Iris pigment epithelial cell (primary cell): ENCODE data around the gene LPIN3.

ENCODE experiments used
- DNase-seq: peaks from one replicate; pipeline ENCODE4 v3.0.0-alpha.2; 2011; ENCODE audit warnings: low read depth

Gene LPIN3

GRCh38 chr20:41365777-41366545, 25.3 kb downstream of the LPIN3 start:
- no peak for DNase-seq

DNA sequence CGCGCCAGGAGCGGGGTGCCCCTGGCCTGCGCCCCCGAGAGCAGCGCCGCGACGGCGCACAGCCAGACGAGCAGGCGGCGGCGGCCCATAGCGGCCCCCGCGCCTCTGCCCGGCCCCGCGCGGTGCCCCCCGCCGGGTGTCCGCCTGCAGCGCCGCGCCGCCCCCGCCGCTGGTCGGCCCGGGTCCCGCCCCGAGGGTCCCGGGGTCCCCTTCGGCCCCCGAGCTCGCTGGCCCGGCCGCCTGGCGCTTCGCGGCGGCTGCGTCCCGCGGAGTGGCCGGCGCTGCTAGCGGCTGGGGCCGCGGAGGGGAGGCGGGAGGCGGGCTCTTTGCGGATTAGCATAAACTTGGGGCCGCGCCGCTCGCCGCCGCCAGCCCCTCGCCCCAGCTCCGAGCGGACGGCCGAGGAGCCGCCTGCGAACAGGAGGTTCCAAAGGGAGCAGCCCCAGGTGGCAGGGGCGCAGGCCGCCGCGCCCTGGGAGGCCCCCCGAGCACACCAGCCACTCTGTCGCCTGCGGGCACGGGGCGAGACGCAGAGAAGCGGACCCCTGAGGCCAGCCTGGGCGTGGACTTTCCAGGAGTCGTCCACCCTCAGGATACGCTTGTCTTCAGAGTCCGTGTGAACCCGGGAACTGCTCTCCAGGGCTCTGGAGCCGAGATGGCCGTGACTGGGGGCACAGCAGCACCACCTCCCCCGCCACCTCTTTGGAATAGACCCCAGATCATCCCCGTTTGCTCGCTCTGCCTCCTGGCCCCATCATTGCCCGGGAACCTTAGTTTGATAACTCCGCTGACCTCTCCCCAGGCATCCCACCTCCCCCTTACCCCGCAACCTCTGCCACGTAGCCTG, 26.1 kb downstream of the LPIN3 start, which contains the start of gene EMILIN3:
TSS of gene EMILIN3 (minus strand) at position 273 of the 847 bp plus-strand sequence. CDS start at position 89, 184 bp downstream.
- DNase-seq, result no peak

- no peak for DNase-seq
Observed at GRCh38 chr20:41367393-41367695, 26.7 kb downstream of the LPIN3 start.

DNA sequence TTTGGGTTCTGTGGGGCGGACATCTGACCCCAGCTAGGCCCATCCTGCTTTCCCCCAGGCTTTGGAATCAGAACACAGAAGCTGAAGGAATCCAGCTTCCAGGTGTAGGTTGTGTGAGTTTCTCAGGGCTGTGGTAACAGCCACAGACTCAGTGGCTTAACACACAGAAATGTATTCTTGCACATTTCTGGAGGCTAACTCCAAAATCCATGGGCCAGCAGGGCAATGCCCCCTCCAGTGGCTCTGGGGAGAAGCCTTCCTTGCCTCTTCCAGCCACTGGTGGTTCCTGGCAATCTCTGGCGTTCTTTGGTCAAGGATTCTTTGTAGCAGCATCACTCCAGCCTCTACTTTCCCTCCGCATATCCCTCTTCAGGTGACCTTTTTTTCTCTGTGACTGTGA, 27.3 kb downstream of the LPIN3 start:
- no peak for DNase-seq

DNA sequence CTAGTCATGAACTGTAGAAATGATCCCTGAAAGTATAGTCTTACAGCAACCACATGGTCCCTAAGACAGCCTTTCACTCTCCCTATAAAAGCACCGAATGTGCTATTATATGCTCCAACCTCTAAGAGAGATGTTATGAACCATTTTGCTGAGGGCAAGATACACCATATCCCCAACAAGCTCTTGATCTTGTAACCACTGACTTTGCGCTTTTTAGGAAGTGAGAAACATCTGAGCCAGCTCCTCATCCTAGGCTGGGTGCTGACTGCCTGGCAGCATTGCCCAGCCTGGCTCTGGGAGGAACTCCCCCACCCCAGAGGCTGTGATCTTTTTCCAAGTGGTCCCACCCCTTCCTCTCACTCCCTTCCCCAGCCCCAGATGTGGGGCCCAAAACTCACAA, 29.1 kb downstream of the LPIN3 start:
- no peak for DNase-seq

GRCh38 chr20:41370176-41370575, 29.6 kb downstream of the LPIN3 start:
- DNase-seq, result no peak

DNA sequence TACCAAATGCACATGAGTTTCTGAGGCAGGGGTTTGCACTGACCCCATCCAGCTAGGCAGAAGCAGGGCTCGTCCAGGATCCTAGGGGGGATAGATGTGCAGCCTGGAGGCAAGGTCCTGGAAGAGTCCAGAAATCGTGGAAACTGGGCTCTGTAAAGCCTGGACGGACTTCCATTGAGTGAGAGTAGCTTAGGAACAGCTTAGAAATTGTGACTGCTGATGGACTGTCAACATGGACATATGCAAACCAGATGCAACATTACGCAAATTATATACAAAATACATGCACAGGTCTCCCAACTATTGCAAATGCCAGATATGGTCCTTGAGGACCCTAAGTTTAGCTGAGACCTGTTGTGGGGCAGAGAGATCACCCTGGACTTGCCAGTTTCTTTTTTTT, 30.8 kb downstream of the LPIN3 start:
- no peak for DNase-seq

DNA sequence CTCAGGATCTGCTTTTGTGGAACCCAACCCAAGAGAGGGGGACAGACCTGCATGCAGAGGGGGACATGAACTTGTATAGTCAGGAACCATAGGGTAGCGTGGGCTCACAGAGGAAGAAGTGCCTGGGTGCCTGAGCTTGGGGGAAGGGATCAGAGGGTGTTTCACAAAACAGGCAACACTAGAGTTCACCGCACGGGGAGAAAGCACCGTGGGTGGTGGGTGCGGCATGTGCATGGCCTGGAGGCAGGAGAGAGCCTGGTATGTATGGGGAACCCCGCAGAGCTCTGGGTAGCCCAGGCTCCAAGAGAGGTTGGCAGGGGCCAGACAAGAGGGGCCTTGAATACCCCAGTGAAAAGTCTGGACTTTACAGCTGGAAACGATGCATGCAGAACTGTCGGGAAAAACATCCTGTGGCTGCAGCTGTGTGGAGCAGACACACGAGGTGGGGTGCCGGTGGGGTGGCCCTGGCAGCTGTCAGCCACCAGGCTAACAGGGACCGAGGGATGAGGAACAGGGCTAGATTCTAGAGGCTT, 32.7 kb downstream of the LPIN3 start:
- DNase-seq, result no peak

DNA sequence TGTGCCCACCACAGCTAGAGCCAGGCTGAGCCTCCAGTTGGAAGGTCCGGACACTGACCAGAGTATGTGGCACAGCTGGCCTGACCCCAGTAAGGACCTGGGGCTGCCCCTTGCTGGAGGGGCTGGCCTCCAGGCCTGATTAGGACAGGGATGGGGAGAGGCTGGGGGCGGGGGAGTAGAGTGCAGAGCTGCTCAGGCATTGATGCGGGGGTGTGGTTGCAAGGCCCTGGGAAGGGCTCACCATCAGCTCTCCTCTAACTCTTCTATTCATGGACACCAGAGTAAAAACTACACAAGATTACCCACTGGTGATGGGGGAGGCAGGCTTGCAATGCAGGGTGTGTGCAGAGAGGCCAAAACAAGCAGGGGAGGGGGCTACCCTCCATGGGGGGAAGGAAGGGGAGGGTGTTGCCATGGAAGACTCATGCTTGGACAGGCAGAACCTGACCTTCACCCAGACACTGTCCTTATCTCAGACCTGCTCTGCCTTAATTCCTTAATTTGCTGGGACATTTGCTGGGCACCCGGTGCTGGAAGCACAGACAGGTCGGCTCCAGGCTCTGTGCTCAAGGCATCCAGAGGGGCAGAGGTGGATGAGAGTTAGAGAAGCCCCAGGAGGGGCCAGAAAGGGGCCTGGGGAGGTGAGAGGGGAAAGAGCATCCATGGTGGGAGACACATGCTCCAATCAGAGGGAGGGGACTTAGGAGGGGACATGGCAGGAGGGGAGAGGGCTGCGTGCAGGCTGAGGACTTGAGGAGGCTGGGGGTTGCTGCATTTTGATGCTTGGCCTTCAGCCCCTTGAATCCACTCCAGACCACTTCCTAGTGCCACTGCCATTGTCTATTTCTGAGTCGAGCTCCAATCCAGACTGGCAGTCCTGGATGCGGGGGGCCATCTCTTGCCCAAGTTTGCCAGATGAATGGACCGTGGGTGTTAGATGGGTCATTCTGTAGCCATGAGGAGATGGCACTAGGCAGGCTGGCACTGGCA, 33.6 kb downstream of the LPIN3 start:
- DNase-seq, result no peak

GRCh38 chr20:41375846-41376245, 35.2 kb downstream of the LPIN3 start:
- no peak for DNase-seq

GRCh38 chr20:41376349-41376748, 35.7 kb downstream of the LPIN3 start:
- DNase-seq, result no peak

DNA sequence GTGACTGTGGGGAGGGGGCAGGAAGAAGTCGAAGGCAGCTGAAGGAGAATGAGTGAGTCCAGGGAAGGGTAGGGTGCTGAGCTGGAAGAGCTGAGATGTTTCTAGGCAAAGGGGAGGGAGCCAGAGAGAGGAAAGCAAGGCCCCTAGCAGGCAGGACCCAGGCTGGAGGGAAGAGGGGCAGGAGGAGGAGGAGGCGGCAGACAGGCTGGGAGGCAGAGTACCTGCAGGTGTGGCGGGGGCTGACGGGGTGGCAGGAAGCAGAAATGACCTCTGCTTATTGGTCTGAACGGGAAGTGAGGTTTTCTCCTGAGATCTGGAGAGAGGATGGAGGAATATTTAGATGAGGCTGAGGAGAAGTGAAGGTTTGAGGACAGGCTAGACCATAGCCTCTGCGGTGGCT, 36.7 kb downstream of the LPIN3 start:
- no peak for DNase-seq

DNA sequence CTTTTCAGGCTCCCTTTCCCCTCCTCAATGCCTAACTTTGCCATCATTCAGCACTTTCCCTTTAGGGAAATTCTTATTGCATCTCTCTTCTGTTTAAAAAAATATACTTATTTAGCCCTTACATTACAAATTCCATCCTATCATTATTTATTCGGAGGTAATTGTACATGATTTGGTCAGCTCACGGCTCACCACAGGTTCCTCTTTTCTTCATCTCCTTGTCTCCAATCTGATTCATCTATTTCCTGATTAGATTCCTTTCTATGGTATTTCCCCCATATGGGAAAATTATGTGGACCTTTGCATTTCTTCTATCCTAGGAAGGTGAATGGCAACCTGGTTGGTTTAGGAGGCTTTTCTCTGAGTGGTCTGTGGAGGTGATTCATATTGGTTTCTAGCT, 38.9 kb downstream of the LPIN3 start:
- no peak for DNase-seq

DNA sequence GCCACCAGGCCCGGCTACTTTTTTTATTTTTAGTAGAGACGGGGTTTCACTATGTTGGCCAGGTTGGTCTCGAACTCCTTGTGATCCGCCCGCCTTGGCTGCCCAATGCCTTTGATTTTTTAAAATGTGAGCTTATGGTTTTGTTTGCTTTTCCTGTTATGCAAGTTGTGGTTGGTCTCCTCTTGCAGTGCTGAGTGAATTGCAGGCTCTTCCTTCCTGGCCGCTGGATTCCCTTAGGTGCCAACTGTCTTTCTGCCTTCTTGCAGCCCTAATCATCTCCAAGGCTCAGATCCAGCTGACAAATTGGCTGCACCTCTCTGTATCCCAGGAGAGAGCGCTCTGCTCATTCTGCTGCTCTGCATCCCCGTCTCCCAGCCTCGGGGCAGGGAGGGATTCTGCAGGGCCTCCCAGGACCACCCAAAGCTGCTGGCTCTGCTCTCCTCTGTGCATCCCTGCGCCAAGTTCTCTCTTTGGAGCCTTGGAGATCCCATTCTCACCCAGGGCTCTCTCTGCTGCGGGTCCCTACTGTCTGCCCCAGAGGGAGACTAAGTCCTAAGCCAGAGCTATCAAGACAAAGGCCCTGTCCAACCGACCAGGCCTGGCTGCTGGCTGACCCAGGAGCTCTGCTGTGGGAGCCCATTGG, 40.1 kb downstream of the LPIN3 start:
- no peak for DNase-seq

DNA sequence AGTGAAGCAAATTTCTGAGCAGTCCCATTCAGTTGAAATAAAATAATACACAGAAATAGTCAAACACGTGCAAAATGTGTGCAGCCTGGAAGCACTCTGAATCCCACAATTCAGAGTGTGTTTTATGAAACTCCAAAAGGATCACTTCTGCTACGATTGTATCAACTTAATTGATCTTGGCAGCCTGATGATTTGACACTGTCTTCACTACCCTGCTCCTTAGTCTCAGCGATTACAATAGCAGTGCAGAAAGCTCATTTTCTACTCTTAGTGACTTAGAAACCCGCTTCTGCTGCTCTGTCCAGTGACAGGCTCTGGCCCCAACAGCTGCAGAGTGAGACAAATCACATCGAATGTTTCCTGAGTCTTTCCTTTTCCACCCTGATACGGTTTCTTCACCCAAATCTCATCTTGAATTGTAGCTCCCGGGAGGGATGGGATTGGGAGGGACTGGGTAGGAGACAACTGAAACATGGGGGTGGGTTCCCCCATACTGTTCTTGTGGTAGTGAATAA, 42.2 kb downstream of the LPIN3 start:
- DNase-seq, result no peak

GRCh38 chr20:41386502-41387427, 46.1 kb downstream of the LPIN3 start:
- DNase-seq, result no peak

- peak; percentile 41 for DNase-seq
Observed at GRCh38 chr20:41387444-41387851, 46.8 kb downstream of the LPIN3 start.

DNA sequence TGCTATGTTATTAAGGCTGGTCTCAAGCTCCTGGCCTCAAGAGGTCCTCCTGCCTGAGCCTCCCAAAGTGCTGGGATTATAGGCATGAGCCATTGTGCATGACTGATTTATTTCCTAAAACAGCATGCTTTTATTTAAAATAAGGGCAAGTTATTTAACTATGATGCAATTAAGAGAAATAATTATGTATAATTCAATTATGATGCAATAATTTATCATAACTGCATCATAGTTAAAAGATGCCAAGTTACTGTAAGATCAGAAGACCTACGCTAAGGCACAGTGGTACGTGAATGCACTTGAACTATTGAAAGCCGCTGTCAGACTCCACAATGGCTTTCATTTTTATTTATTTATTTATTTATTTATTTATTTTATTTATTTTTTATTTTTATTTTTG, 50.3 kb downstream of the LPIN3 start:
- DNase-seq, result no peak

GRCh38 chr20:41391587-41392001, 51.0 kb downstream of the LPIN3 start:
- DNase-seq, result peak; percentile 17

DNA sequence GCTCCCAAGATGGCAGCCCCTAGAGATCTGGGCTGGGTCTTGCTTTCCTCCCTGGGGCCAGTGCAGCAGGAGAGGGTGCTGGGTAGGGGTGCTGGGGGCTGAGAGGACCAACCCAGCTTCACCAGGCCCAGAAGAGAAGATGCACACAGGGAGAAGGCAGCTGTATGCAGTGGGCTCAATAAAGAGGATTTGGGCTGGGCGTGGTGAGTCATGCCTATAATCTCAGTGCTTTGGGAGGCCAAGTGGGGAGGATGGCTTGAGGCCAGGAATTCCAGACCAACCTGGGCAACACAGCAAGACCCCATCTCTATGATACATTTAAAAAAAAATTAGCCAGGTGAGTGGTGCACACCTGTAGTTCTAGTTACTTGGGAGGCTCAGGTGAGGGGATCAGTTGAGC, 51.7 kb downstream of the LPIN3 start:
- no peak for DNase-seq
